Central memory CD4-positive, alpha-beta T cell (primary cell): ENCODE data around the gene TSPAN19.

Source experiments
- DNase-seq: peaks from one replicate; pipeline ENCODE4 v3.0.0; 2022

Gene TSPAN19

GRCh38 chr12:85000729-85001128 lies 35.3 kb downstream of the TSPAN19 start:
- DNase-seq = no peak

DNA sequence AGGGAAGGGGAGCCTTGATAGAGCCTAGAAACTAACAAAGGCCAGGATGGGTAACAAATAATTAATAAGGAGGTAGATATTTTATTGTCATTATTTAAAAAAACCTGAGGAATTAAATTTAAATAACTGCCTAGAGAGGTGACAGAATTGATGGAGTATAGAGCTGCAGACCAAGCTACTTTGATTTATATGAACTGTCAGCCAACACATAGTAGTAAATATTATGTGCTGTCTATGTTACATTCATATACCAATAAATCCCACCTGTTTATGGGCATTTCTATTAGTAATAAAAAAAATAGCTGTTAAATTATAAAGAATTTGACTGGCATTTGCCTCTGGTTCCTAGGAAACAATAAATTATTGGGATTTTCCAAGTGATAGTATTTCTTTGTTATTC lies 37.7 kb downstream of the TSPAN19 start:
- no peak for DNase-seq

DNA sequence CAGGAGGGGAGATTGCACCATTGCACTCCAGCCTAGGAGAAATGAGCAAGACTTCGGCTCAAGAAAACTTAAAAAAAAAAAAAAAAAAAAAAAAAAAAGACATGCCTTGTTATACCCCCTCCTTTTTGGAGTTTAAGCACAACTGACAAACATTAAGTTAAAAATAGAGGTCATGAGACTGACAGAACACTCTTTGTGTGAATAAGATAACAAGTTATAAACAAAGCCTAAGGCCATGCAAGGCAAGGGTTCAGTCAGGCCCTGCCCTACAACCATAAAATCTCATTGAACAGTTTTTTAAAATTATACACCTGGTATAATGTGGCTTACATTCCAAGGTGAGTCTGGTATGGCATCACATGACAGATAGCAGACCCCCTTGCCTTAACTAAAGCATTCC lies 39.3 kb downstream of the TSPAN19 start:
- DNase-seq = no peak

DNA sequence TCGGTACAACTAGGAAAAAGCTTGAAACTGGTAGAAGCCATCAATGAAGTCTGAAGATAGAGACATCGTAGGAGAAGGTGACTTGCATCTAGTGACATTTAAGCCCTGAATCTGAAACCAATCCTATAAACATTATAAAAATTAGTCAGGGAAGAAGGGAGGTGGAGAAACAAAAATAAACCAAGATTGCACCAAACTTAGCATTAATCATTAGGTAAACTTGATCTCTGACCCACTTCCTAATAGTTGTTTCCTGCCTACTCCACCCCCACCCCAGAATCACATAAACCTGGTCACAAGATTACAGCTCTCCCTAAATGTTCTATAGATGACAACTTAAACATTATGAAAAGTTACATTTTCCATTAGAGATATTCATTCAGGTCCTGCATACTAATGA lies 40.4 kb downstream of the TSPAN19 start:
- DNase-seq = no peak

DNA sequence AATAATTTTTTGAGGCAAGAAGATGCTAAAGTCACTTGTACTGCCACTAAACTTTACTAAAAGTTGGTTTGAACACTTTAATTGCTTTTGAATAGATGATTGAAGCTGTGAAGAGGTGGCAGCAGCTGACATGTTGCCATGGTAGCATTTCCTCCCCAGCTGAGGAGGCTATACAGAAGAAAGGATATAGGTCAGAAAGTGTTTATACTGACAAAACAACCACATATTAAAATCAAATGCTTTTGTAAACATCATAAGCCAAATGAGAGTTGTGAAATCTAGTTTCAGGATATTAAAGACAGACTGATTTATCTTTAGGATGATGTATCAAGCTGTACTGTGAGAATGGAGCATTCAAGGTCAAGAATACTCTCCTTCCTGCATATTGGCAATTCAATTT lies 41.7 kb downstream of the TSPAN19 start:
- peak; percentile 33 for DNase-seq

- no peak for DNase-seq
These were observed 49.5 kb downstream of the TSPAN19 start for GRCh38 chr12:84986586-84986985.

- DNase-seq = no peak
These were observed 50.0 kb downstream of the TSPAN19 start for GRCh38 chr12:84986117-84986516.

- no peak for DNase-seq
These were observed 52.8 kb downstream of the TSPAN19 start for GRCh38 chr12:84983289-84983688.

DNA sequence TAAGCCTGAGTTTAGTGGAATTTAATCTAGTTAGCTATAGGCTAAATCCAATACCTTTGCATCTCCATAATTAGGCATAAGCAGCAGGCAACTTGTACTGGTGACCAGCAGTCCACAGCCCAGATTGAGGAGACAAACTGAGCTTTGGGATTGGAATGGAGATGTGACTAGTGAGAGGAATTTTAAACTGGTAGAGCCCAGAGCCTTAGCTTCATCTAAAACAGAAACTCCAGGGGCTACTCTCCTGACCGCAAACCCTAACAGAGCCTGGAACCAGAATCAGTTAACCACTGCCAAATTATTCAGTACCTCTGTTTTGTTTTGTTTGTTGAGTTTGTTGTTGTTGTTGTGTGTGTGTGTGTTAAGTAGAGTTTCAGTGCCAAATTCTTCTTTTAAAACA lies 53.2 kb downstream of the TSPAN19 start:
- DNase-seq = no peak

DNA sequence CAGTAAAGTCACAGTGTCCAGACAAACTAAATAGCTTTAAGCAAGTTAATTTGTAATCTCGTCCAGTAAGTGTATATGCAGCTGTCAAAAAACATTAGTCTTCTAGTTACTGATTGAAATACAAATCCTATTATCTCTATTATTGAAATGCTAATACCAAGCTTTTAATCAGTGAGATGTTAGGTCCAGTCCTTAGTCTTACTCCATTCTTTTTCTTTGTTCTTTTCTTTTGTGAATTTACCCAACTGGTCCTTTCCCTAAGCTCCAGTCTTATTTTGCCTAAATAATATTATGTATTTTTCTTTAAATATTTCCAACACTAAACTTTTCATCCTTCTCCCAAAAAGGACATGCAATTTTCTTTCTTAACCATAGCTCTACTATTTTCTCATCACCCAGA lies 57.2 kb downstream of the TSPAN19 start:
- DNase-seq = no peak

DNA sequence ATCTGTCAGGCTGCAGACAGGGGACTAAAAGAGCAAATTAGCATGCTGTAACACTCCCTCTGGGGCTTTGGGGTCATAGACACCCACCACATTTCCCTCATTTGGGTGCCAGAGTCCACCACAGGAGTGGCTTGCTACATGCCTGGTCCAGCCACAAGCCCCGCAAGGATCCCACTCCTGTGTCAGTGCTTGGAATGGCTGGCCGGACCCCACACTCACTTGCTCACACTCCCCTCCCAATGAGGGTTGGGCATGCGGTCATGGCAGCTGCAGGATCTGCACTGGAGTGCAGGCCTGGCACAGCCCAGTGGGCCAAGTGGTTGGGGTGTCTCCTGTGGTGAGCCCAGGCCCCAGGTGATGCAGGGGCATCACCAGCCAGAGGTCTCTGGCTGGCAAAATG lies 59.9 kb downstream of the TSPAN19 start:
- DNase-seq = no peak

DNA sequence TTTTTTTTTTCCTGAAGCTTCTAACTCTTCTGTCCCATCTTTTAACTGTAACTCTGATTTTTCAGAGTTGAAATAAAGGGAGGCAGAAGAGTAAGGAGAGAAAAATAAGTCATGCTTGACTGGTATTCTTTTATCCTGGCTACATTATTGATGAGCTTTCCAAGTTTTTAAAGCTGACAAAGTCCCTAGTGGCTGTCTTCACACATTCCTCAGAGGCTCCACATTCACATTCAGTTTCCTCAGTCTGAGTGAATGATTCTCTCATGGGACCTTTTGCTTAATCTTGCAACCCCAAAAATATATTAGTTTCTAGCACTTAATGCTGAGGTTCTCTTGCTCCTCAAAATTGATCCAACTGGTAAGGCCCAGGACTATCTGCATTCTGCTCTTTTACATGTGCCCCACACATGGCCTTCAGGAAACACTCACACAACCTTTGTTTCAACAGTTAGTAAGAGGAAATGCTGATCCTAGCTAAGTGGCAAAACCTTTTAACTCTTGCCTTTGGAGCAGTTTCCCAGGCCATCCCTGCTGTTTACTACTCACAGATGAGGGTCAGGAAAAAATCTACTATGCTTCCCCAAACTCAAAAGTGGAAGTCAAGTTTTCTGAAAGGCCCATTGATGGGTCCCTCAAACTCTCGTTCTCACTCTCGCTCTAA lies 61.8 kb downstream of the TSPAN19 start:
- no peak for DNase-seq

DNA sequence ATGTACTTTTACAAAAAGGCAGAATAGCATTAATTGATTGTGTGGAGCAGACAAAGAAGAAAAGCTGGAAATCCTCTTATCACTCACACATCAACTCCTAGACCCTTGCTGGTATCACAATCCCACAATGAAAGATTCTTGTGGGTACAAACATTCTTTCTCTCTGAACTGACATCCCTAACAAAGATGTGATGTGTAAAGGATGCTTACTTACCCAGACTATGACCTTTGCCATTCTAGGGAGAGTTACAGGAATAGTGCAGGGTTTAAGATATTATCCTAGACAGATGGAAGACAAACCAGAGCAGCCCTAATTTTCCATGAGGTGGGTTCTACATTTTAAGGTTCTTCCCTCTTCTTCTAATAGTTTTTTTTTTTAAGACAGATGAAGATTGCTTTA lies 63.1 kb downstream of the TSPAN19 start:
- DNase-seq = no peak

- no peak for DNase-seq
These were observed 66.9 kb downstream of the TSPAN19 start for GRCh38 chr12:84969226-84969625.
